GM12875 (cell line): ENCODE data around the gene MKLN1.

Source experiments
- H3K4me3 ChIP-seq: one replicate; pipeline ENCODE4 v1.5.1; 2011; ENCODE audit warnings: low read depth, low read length, control low read depth
- CTCF ChIP-seq: IDR thresholded peaks from 2 replicates; pipeline ENCODE4 v1.5.1; 2011; ENCODE audit warnings: low read depth, mild to moderate bottlenecking, control low read depth, inconsistent platforms, low read length, moderate library complexity, borderline replicate concordance; ENCODE audit not compliant: insufficient read depth

MKLN1 gene

DNA sequence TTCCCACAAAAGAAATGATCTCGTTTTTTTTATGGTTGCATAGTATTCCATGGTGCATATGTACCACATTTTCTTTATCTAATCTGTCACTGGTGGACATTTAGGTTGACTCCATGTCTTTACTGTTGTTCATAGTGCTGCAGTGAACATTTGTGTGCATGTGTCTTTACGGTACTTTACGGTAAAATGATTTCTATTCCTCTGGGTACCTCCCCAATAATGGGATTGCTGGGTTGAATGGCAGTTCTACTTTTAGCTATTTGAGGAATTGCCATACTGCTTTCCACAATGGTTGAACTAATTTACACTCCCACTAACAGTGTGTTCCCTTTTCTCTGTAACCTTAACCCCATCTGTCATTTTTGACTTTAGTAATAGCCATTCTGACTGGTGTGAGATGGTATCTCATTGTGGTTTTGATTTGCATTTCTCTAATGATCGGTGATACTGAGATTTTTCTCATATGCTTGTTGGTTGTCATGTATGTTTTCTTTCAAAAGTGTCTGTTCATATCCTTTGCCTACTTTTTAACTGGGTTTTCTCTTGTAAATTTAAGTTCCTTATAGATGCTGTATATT is 37.2 kb downstream of the MKLN1 start:
- H3K4me3 ChIP-seq = no peak overlapping the region
- no peak for TF ChIP-seq CTCF

DNA sequence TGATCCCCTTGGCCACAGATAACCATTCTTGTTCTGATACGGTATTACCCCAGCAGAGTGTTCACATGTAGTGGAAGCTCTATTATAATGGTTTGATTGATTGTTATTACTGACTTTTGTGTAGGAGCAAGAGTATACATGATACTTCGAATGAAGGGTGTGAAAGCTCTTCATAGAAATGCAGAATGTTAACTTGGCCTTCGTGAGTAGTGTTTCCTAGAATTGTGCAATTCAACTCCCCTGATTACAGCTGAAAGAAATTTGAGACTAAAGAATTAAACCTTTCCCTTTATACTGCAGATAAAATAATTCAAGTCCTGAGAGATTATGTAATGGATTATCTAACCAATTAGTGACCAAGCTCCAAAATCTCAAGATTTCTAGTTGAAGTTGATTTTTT is 38.2 kb downstream of the MKLN1 start:
- H3K4me3 ChIP-seq = no peak overlapping the region
- TF ChIP-seq CTCF = no peak

- TF ChIP-seq CTCF = no peak
These were observed 41.7 kb downstream of the MKLN1 start for GRCh38 chr7:131369354-131369753.

DNA sequence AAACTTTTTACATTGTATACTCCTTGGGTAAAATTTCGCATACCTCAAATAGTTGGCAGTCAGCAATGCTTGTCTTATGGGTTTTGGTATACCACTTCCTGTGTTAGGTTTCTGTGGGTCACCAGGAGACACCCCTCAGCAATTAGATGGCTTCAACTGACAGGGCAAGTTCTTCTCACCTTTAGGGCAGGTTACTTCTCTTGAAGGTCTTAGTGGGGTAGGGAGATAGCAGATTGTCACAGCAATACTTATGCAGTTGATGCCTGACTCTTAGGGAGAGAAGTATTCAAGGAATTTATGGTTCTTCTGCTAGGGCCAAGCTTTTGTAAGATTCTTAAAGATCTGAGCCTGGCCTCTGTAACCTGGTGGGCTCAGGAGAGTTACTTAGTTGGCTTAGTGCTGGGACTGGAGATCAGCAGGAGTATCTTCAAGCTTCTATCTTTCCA is 42.9 kb downstream of the MKLN1 start:
- TF ChIP-seq CTCF = no peak

More at GRCh38 chr7:131369354-131369753, 41.7 kb downstream of the MKLN1 start:
- no peak overlapping the region for H3K4me3 ChIP-seq

GRCh38 chr7:131371411-131371810 is 43.7 kb downstream of the MKLN1 start:
- no peak for TF ChIP-seq CTCF
- no peak overlapping the region for H3K4me3 ChIP-seq

More for the DNA sequence above, 42.9 kb downstream of the MKLN1 start:
- no peak overlapping the region for H3K4me3 ChIP-seq

DNA sequence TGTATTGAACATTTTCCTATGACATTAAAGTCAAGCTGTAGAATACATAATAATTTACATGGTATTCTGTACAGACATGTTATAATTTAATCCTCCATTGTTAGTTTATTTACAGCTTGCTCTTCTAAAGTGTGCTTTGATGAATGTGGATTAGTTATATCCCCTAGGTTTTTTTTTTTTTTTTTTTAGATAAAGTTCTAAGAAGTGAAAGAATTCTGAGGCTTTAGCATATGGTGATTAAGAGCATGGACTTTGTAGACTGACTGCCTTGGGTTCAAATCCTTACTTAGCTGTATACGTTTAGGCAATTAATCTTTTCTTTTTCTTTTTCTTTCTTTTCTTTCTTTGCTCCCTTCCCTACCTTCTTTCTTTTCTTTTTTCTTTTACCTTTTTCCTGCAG is 44.9 kb downstream of the MKLN1 start:
- no peak for TF ChIP-seq CTCF
- no peak overlapping the region for H3K4me3 ChIP-seq

- TF ChIP-seq CTCF = no peak
These were observed 47.1 kb downstream of the MKLN1 start for GRCh38 chr7:131374821-131375220.

More at GRCh38 chr7:131374821-131375220, 47.1 kb downstream of the MKLN1 start:
- no peak overlapping the region for H3K4me3 ChIP-seq
